T-helper 2 cell treated with Interferon-gamma antibody and Interleukin-4, amounts not matched to agents 5 μg/mL and 100 μg/mL, for 36 hours (primary cell): Measurements from ENCODE around the gene CEP83.
"Not testable (repeated sequence)": the region's sequence is repeated elsewhere in the genome, so short reads cannot be mapped to it uniquely, and the experiment has no call there.

Experiments used
- DNase-seq: peaks from one replicate; pipeline ENCODE4 v3.0.0; 2021; ENCODE audit warnings: low spot score
- H3K27ac Mint-ChIP-seq: one replicate; pipeline ENCODE4 v1.8.0; 2021; ENCODE audit warnings: mild to moderate bottlenecking, mixed read lengths
- H3K27me3 Mint-ChIP-seq: one replicate; pipeline ENCODE4 v1.8.0; 2021; ENCODE audit warnings: low read depth, mixed read lengths
- H3K36me3 Mint-ChIP-seq: one replicate; pipeline ENCODE4 v1.8.0; 2021; ENCODE audit warnings: low read depth, mixed read lengths
- H3K4me1 Mint-ChIP-seq: one replicate; pipeline ENCODE4 v1.8.0; 2021; ENCODE audit warnings: low read depth, mixed read lengths
- H3K4me3 Mint-ChIP-seq: one replicate; pipeline ENCODE4 v1.8.0; 2022; ENCODE audit warnings: mild to moderate bottlenecking, moderate library complexity, mixed read lengths
- H3K9me3 Mint-ChIP-seq: one replicate; pipeline ENCODE4 v1.8.0; 2021; ENCODE audit warnings: mixed read lengths

CEP83 gene

GRCh38 chr12:94421868-94422740 lies 37.6 kb downstream of the CEP83 start:
- Mint-ChIP-seq H3K4me1 (no peaks in the 10 kb centered on the region), H3K36me3 (peaks cover 48% of the 10 kb centered on the region), H3K27ac (no peak overlapping the region), H3K9me3 (peaks cover 64% of the 10 kb centered on the region), H3K4me3 (no peak overlapping the region), H3K27me3 (no peaks in the 10 kb centered on the region)
- no peak for DNase-seq

- no peak overlapping the region for H3K4me3 Mint-ChIP-seq
- peaks cover 51% of the 10 kb centered on the region for H3K9me3 Mint-ChIP-seq
- no peaks in the 10 kb centered on the region for H3K27me3 Mint-ChIP-seq
- H3K36me3 Mint-ChIP-seq: peaks cover 35% of the 10 kb centered on the region
- no peak overlapping the region for H3K27ac Mint-ChIP-seq
- peaks cover 4% of the 10 kb centered on the region for H3K4me1 Mint-ChIP-seq
- DNase-seq: no peak
Measured at GRCh38 chr12:94418517-94418916, 41.1 kb downstream of the CEP83 start.

DNA sequence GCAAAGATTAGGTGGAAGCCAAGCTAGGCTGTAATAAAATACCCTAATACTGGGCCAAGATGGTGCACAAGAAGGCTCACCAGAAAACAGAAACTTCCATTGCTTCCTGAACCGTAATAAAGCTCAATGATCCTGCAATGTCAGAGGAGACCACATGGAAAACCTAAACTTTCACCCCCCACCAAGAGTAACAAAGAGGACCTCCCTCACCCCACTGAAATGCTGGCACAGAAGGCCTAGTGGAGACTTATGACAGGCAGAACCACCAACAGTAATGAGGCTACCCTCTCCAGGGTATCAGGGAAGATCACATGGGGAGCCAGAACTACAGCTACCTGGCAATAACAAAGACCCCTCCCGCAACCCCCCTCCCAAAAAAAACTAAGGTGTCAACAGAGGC lies 43.1 kb downstream of the CEP83 start:
- Mint-ChIP-seq H3K4me3 (no peak overlapping the region), H3K27ac (no peak overlapping the region), H3K4me1 (peaks cover 4% of the 10 kb centered on the region), H3K9me3 (peaks cover 34% of the 10 kb centered on the region), H3K36me3 (peaks cover 27% of the 10 kb centered on the region), H3K27me3 (no peaks in the 10 kb centered on the region)
- DNase-seq: no peak

DNA sequence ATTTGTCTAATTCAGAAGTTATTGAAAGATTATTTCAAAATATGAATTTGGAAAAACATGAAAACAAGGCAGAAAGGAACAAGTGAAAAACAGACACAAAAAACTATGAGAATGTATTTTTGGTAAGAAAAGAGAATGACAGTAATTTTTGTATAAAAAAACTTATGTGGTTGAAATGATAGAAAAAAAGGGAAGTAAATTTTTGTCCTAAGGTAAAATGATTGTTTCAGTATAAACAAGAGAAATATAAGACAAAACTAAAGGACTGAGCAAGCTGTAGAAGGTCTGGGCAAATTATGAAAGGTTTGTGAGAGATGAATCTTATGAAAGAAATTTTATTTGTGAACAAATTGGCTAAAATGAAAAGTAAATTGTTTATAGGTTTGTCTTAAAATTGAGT lies 44.6 kb downstream of the CEP83 start:
- Mint-ChIP-seq H3K27me3 (no peaks in the 10 kb centered on the region), H3K4me1 (peaks cover 4% of the 10 kb centered on the region), H3K9me3 (peaks cover 32% of the 10 kb centered on the region), H3K27ac (no peak overlapping the region), H3K36me3 (peaks cover 27% of the 10 kb centered on the region), H3K4me3 (no peak overlapping the region)
- no peak for DNase-seq

DNA sequence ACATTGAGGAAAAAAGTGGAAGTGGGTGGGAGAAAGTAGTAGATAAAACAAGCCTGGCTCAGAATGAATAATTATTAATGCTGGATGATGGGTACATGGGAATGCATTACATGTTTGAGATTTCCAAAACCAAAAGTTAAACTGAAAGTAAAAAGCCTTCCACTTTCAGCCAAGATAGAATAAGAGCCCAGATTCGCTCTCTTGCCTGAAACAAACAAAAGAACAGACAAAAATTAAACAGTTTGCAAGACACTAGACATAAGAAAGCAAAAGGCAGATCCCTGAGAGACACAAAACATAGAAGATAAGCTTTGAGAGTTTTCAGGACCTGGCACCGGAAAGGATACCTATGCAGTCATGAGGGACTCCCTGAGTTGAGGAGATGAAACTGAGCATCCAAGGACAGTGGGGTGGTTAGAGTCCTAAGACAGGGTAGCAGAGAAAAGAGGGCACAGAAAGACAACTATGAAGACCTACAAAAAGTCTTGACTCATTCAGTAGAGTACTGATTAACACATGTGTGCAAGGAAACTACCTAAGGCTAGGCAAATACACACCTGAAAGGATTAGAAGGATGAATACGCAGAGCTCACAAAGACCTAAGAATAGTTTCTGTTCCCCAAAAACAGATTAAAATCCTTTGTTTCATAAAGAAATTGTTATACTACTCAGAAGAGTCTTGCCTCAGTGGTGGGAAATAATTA lies 54.1 kb downstream of the CEP83 start:
- no peak for DNase-seq
- H3K4me3 Mint-ChIP-seq: peak overlapping the region; percentile 33
- no peaks in the 10 kb centered on the region for H3K27me3 Mint-ChIP-seq
- peaks cover 12% of the 10 kb centered on the region for H3K9me3 Mint-ChIP-seq
- H3K27ac Mint-ChIP-seq: peak overlapping the region; percentile 70
- peaks cover 10% of the 10 kb centered on the region for H3K4me1 Mint-ChIP-seq
- H3K36me3 Mint-ChIP-seq: peaks cover 15% of the 10 kb centered on the region

DNA sequence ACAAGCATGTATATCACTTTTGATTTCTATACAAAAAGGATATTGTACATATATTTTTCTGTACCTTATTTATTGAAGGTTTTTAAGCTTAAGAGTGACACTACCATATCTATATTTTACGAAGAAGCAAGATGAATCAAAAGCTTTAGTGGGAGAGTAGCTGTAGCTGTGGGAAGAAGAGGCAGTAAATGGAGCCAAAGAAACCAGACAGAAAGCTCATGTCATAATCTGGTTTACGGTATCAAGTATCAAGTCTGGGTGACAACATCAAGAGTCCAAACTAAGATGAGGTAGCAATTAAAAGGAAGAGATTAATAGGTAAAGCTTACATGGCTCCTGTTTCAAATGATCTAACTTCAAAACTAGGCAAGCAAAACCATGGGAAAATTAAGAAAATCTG lies 54.8 kb downstream of the CEP83 start:
- H3K4me3 Mint-ChIP-seq: no peak overlapping the region
- H3K27ac Mint-ChIP-seq: no peak overlapping the region
- peaks cover 18% of the 10 kb centered on the region for H3K9me3 Mint-ChIP-seq
- H3K27me3 Mint-ChIP-seq: no peaks in the 10 kb centered on the region
- DNase-seq: no peak
- H3K36me3 Mint-ChIP-seq: peaks cover 22% of the 10 kb centered on the region
- peaks cover 10% of the 10 kb centered on the region for H3K4me1 Mint-ChIP-seq

DNA sequence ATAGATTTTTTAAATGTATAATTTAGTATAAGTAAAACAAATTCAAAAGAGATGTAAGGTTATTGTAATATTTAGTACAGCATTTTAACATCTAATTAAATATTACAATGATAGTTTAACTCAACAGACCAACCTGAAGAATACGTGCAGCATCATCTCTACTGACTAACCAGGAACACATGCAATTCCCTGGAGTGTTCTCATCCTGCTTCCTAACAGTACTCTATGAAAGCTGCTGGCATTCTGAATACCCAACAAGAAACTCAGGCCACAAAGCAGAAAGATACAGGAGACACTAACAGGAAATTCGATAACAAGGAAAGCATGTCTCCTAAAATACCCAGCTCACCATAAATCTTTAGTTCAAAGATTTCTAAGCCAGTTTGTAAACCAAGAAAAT lies 58.3 kb downstream of the CEP83 start:
- Mint-ChIP-seq H3K4me1 (peaks cover 10% of the 10 kb centered on the region), H3K36me3 (peaks cover 37% of the 10 kb centered on the region), H3K4me3 (no peak overlapping the region), H3K9me3 (peaks cover 40% of the 10 kb centered on the region), H3K27ac (no peak overlapping the region), H3K27me3 (no peaks in the 10 kb centered on the region)
- DNase-seq: no peak

GRCh38 chr12:94398685-94399084 lies 61.0 kb downstream of the CEP83 start:
- Mint-ChIP-seq H3K9me3 (peaks cover 51% of the 10 kb centered on the region), H3K36me3 (peaks cover 50% of the 10 kb centered on the region)
- not testable (repeated sequence) for H3K27ac Mint-ChIP-seq, H3K4me1 Mint-ChIP-seq, H3K4me3 Mint-ChIP-seq, DNase-seq, H3K27me3 Mint-ChIP-seq

DNA sequence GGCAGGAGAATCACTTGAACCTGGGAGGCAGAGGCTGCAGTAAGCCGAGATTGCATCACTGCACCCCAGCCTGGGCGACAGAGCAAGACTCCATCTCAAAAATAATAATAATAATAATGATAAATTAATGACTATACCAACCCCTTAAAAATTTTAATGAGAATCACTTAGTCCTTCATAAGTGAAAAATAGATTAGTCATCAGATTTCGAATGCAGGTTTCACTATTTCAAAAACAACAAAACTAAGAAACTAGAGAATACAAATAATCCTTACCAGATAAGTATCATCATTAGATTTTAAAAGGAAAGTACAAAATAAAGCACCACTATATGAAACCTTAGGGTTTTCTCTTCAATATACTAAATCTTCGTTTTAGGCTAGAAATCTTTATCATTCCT lies 62.3 kb downstream of the CEP83 start:
- H3K9me3 Mint-ChIP-seq: peaks cover 51% of the 10 kb centered on the region
- no peak for DNase-seq
- peaks cover 3% of the 10 kb centered on the region for H3K4me1 Mint-ChIP-seq
- H3K4me3 Mint-ChIP-seq: no peak overlapping the region
- H3K36me3 Mint-ChIP-seq: peaks cover 47% of the 10 kb centered on the region
- no peak overlapping the region for H3K27ac Mint-ChIP-seq
- H3K27me3 Mint-ChIP-seq: no peaks in the 10 kb centered on the region

DNA sequence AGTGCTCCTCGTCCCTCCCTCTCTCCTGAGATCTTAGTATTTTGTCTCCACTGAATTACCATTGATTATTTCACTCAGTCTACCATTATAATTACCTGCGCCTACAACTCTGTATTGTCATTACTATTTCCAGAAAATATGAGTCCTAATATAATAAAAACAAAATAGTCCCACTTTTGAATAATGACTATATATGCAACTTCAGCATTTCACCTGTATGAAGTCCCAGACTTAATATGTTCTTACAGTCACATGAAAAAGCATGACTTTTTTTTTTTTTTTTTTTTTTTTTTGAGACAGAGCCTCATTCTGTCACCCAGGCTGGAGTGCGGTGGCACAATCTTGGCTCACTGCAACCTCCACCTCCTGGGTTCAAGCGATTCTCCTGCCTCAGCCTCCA lies 63.7 kb downstream of the CEP83 start:
- not testable (repeated sequence) for H3K4me1 Mint-ChIP-seq, H3K4me3 Mint-ChIP-seq

GRCh38 chr12:94390130-94390485 lies 69.6 kb downstream of the CEP83 start:
- Mint-ChIP-seq H3K4me3 (no peak overlapping the region), H3K36me3 (peaks cover 43% of the 10 kb centered on the region), H3K27me3 (no peaks in the 10 kb centered on the region), H3K9me3 (peaks cover 30% of the 10 kb centered on the region), H3K4me1 (peaks cover 3% of the 10 kb centered on the region), H3K27ac (no peak overlapping the region)
- DNase-seq: no peak

More for the DNA sequence above, 63.7 kb downstream of the CEP83 start:
- peaks cover 52% of the 10 kb centered on the region for H3K36me3 Mint-ChIP-seq
- H3K27ac Mint-ChIP-seq, H3K27me3 Mint-ChIP-seq, DNase-seq: not testable (repeated sequence)
- peaks cover 50% of the 10 kb centered on the region for H3K9me3 Mint-ChIP-seq

- peaks cover 32% of the 10 kb centered on the region for H3K9me3 Mint-ChIP-seq
- peaks cover 44% of the 10 kb centered on the region for H3K36me3 Mint-ChIP-seq
- not testable (repeated sequence) for H3K27ac Mint-ChIP-seq, H3K27me3 Mint-ChIP-seq, H3K4me1 Mint-ChIP-seq, H3K4me3 Mint-ChIP-seq, DNase-seq
Measured at GRCh38 chr12:94389482-94390129, 70.1 kb downstream of the CEP83 start.

- Mint-ChIP-seq H3K4me1 (no peaks in the 10 kb centered on the region), H3K4me3 (no peak overlapping the region), H3K27ac (no peak overlapping the region), H3K36me3 (peaks cover 56% of the 10 kb centered on the region), H3K27me3 (no peaks in the 10 kb centered on the region), H3K9me3 (peaks cover 41% of the 10 kb centered on the region)
- DNase-seq: no peak
Measured at GRCh38 chr12:94386422-94386821, 73.2 kb downstream of the CEP83 start.

DNA sequence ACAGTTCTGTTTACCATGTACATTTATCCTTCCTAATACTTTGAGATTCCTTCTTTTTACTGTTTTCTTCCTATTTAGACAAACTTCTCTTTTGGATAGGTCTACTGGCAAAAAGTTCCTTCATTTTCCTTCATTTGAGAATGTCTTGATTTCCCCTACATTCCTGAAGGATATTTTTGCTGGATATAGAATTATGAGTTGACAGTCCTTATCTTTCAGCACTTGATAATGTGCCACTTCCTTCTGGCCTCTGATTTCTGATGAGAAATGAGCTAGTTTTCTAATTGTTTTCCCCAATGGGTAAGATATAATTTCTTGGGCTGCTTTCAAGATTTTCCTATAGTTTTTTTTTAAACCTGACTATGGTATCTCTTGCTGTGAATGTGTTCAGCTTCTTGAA lies 75.6 kb downstream of the CEP83 start:
- Mint-ChIP-seq H3K4me3 (no peak overlapping the region), H3K4me1 (peaks cover 13% of the 10 kb centered on the region), H3K27me3 (no peaks in the 10 kb centered on the region), H3K36me3 (peaks cover 56% of the 10 kb centered on the region), H3K27ac (no peak overlapping the region), H3K9me3 (peaks cover 40% of the 10 kb centered on the region)
- no peak for DNase-seq
